Sigmoid colon (tissue), 4 donors: ENCODE measurements around the gene DFFB.

Experiments
- EP300 ChIP-seq, 4 donors: sonication (generic); formaldehyde crosslinking; IDR thresholded peaks; one replicate each; pipeline ENCODE4 v1.6.1; 2017; ENCODE audit warnings: antibody characterized with exemption in 4 of 4
- POLR2A ChIP-seq, 2 donors: fragments of 450-650 bp; IDR thresholded peaks; one replicate each; pipeline ENCODE4 v1.6.1; 2016; ENCODE audit warnings: antibody characterized with exemption in 2 of 2, mild to moderate bottlenecking in 2 of 2, moderate library complexity in 2 of 2

DNA sequence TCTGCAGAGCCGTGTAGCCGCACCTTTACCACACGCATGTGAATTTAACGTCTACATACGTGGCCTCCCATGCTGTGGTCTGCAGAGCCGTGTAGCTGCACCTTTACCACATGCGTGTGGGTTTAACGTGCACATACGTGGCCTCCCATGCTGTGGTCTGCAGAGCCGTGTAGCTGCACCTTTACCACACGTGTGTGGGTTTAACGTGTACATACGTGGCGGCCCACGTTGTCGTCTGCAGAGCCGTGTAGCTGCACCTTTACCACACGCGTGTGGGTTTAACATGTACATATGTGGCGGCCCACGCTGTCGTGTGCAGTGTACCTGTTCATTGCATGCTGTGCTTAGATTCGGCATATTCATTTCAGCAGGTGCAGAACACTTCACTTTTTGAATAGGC lies 17.5 kb downstream of the DFFB start:
- TF ChIP-seq EP300 (IDR thresholded peaks at IDR 0.05) (no peak), POLR2A (IDR thresholded peaks at IDR 0.05) (no peak)
